Measurements from ENCODE around the gene PSTPIP2.

The PSTPIP2 gene

DNA sequence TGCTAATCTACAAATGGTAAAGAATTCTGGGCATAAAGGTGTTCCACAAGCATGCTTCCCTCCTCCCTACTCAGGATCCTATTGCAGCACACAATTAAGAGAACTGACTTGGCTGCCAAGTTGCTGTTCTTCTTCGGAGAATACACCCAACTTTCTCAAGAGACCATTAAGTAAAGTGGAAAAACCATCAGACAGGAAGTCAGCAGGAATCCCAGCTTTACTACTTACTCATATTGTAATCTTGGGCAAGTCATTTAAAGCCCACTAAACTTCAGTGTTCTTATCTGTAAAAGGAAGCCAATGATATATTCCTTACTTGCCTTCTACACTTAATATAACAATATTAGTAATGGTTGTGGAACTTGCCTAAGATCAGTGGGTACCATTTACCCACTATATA lies 37.8 kb downstream of the PSTPIP2 start:
- no peaks in the 10 kb centered on the region for H3K4me1 ChIP-seq (ENCODE audit: control insufficient read depth, low read length)
- H3K9me2 ChIP-seq (replicated peaks; ENCODE audit: control insufficient read depth, low read length) = no peaks in the 10 kb centered on the region
- TF ChIP-seq EZH2phosphoT487 (IDR thresholded peaks at IDR 0.05; ENCODE audit: borderline replicate concordance, low read length) = no peak
- TF ChIP-seq, protein P1, sequence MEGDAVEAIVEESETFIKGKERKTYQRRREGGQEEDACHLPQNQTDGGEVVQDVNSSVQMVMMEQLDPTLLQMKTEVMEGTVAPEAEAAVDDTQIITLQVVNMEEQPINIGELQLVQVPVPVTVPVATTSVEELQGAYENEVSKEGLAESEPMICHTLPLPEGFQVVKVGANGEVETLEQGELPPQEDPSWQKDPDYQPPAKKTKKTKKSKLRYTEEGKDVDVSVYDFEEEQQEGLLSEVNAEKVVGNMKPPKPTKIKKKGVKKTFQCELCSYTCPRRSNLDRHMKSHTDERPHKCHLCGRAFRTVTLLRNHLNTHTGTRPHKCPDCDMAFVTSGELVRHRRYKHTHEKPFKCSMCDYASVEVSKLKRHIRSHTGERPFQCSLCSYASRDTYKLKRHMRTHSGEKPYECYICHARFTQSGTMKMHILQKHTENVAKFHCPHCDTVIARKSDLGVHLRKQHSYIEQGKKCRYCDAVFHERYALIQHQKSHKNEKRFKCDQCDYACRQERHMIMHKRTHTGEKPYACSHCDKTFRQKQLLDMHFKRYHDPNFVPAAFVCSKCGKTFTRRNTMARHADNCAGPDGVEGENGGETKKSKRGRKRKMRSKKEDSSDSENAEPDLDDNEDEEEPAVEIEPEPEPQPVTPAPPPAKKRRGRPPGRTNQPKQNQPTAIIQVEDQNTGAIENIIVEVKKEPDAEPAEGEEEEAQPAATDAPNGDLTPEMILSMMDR (IDR thresholded peaks at IDR 0.05; ENCODE audit: low read depth, low read length, poor library complexity, severe bottlenecking) = no peak
- no peak overlapping the region for H3K4me2 ChIP-seq (ENCODE audit: low read length)
- no peaks in the 10 kb centered on the region for H3K36me3 ChIP-seq (ENCODE audit: control insufficient read depth, low read length)
- no peaks in the 10 kb centered on the region for H3K9me3 ChIP-seq (ENCODE audit: control insufficient read depth, insufficient read depth, low read length)
- H3K27ac ChIP-seq (ENCODE audit: low read depth, low read length) = no peak overlapping the region
- H3K4me3 ChIP-seq (ENCODE audit: low read length) = no peak overlapping the region
- no peaks in the 10 kb centered on the region for H3F3A ChIP-seq (ENCODE audit: control insufficient read depth, insufficient read depth)
- H3K79me2 ChIP-seq (ENCODE audit: control insufficient read depth, low read length) = no peaks in the 10 kb centered on the region
- H3K27me3 ChIP-seq (ENCODE audit: control insufficient read depth, low read length) = peaks cover 12% of the 10 kb centered on the region; the same call in 1 of the 2 replicates
- no peaks in the 10 kb centered on the region for H4K20me1 ChIP-seq (ENCODE audit: control insufficient read depth, insufficient read depth, low read depth, low read length)

- Histone ChIP-seq H3K9me3 (ENCODE audit: control insufficient read depth, insufficient read depth, low read length) (no peaks in the 10 kb centered on the region), H3F3A (ENCODE audit: control insufficient read depth, insufficient read depth) (no peaks in the 10 kb centered on the region), H3K4me1 (ENCODE audit: control insufficient read depth, low read length) (no peaks in the 10 kb centered on the region), H4K20me1 (ENCODE audit: control insufficient read depth, insufficient read depth, low read depth, low read length) (no peaks in the 10 kb centered on the region), H3K36me3 (ENCODE audit: control insufficient read depth, low read length) (no peaks in the 10 kb centered on the region), H3K4me3 (ENCODE audit: low read length) (no peak overlapping the region), H3K4me2 (ENCODE audit: low read length) (no peak overlapping the region), H3K9me2 (replicated peaks; ENCODE audit: control insufficient read depth, low read length) (no peaks in the 10 kb centered on the region), H3K79me2 (ENCODE audit: control insufficient read depth, low read length) (no peaks in the 10 kb centered on the region), H3K27me3 (ENCODE audit: control insufficient read depth, low read length) (peaks cover 19% of the 10 kb centered on the region; the same call in 1 of the 2 replicates), H3K27ac (ENCODE audit: low read depth, low read length) (no peak overlapping the region)
- TF ChIP-seq, protein P1 (IDR thresholded peaks at IDR 0.05; ENCODE audit: low read depth, low read length, poor library complexity, severe bottlenecking) = no peak
- no peak for TF ChIP-seq EZH2phosphoT487 (IDR thresholded peaks at IDR 0.05; ENCODE audit: borderline replicate concordance, low read length)
Measured at GRCh38 chr18:46031741-46032140, 40.3 kb downstream of the PSTPIP2 start.

DNA sequence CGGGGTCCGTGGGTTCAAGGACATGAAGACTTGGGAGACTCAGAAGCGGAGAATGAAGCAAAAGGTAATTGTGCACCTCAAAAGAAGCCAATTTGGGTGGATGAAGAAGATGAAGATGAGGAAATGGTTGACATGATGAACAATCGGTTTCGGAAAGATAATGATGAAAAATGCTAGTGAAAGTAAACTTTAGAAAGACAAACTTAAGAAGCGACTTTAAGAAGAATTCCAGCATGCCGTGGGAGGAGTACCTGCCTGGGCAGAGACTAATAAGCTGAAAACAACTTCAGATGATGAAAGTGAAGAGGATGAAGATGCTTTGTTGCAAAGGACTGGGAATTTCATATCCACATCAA lies 43.5 kb downstream of the PSTPIP2 start:
- no peaks in the 10 kb centered on the region for H3K79me2 ChIP-seq (ENCODE audit: control insufficient read depth, low read length)
- peaks cover 16% of the 10 kb centered on the region; the same call in 1 of the 2 replicates for H3K27me3 ChIP-seq (ENCODE audit: control insufficient read depth, low read length)
- no peak overlapping the region for H3K27ac ChIP-seq (ENCODE audit: low read depth, low read length)
- H3K4me1 ChIP-seq (ENCODE audit: control insufficient read depth, low read length) = no peaks in the 10 kb centered on the region
- H3K4me2 ChIP-seq (ENCODE audit: low read length) = no peak overlapping the region
- no peaks in the 10 kb centered on the region for H3K9me3 ChIP-seq (ENCODE audit: control insufficient read depth, insufficient read depth, low read length)
- no peaks in the 10 kb centered on the region for H3K36me3 ChIP-seq (ENCODE audit: control insufficient read depth, low read length)
- no peaks in the 10 kb centered on the region for H3F3A ChIP-seq (ENCODE audit: control insufficient read depth, insufficient read depth)
- no peaks in the 10 kb centered on the region for H3K9me2 ChIP-seq (replicated peaks; ENCODE audit: control insufficient read depth, low read length)
- no peak for TF ChIP-seq EZH2phosphoT487 (IDR thresholded peaks at IDR 0.05; ENCODE audit: borderline replicate concordance, low read length)
- TF ChIP-seq, protein P1 (IDR thresholded peaks at IDR 0.05; ENCODE audit: low read depth, low read length, poor library complexity, severe bottlenecking) = no peak
- no peak overlapping the region for H3K4me3 ChIP-seq (ENCODE audit: low read length)
- H4K20me1 ChIP-seq (ENCODE audit: control insufficient read depth, insufficient read depth, low read depth, low read length) = no peaks in the 10 kb centered on the region

- no peaks in the 10 kb centered on the region for H3K9me2 ChIP-seq (replicated peaks; ENCODE audit: control insufficient read depth, low read length)
- H3K4me3 ChIP-seq (ENCODE audit: low read length) = no peak overlapping the region
- no peaks in the 10 kb centered on the region for H3F3A ChIP-seq (ENCODE audit: control insufficient read depth, insufficient read depth)
- H3K27ac ChIP-seq (ENCODE audit: low read depth, low read length) = no peak overlapping the region
- H4K20me1 ChIP-seq (ENCODE audit: control insufficient read depth, insufficient read depth, low read depth, low read length) = no peaks in the 10 kb centered on the region
- peaks cover 10% of the 10 kb centered on the region for H3K27me3 ChIP-seq (ENCODE audit: control insufficient read depth, low read length)
- no peaks in the 10 kb centered on the region for H3K9me3 ChIP-seq (ENCODE audit: control insufficient read depth, insufficient read depth, low read length)
- H3K4me1 ChIP-seq (ENCODE audit: control insufficient read depth, low read length) = no peaks in the 10 kb centered on the region
- TF ChIP-seq EZH2phosphoT487 (IDR thresholded peaks at IDR 0.05; ENCODE audit: borderline replicate concordance, low read length) = no peak
- TF ChIP-seq, protein P1 (IDR thresholded peaks at IDR 0.05; ENCODE audit: low read depth, low read length, poor library complexity, severe bottlenecking) = no peak
- no peak overlapping the region for H3K4me2 ChIP-seq (ENCODE audit: low read length)
- H3K36me3 ChIP-seq (ENCODE audit: control insufficient read depth, low read length) = no peaks in the 10 kb centered on the region
- H3K79me2 ChIP-seq (ENCODE audit: control insufficient read depth, low read length) = no peaks in the 10 kb centered on the region
Measured at GRCh38 chr18:46019936-46020335, 52.1 kb downstream of the PSTPIP2 start.
